AG09319 (cell line): Measurements from ENCODE around the gene UBE2S.
A peak's percentile ranks its signal among the peaks of the same experiment; 100 is the strongest.
"Not testable (repeated sequence)": the region's sequence is repeated elsewhere in the genome, so short reads cannot be mapped to it uniquely, and the experiment has no call there.

ENCODE experiments used
- DNase-seq: peaks from one replicate; pipeline ENCODE4 v3.0.0-alpha.2; 2010; ENCODE audit warnings: low read depth; ENCODE audit errors: extremely low read depth
- TF ChIP-seq, protein P1 (sequence below): IDR thresholded peaks from 2 replicates; pipeline ENCODE4 v1.5.1; 2011; ENCODE audit warnings: low read depth, mild to moderate bottlenecking, inconsistent platforms, low read length, moderate library complexity

Gene UBE2S

DNA sequence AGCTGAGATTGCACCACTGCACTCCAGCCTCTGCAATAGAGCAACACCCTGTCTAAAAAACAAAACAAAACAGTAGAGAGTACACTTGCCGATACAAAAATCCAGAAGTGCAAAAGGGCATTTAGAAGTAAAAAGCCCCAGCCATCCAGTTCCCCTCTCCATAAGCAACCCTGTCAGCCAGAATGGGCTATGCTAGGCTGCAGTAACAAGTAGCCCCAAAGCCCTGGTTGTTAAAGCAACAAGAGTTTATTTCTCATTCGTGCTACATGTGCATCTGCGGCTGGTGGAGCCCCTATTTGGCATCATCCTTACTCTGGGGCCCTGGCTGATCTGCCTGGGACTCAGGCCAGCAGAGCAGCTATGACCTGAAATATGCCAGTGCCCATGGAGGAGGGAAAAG lies 16.9 kb upstream of the UBE2S start:
- TF ChIP-seq, protein P1, sequence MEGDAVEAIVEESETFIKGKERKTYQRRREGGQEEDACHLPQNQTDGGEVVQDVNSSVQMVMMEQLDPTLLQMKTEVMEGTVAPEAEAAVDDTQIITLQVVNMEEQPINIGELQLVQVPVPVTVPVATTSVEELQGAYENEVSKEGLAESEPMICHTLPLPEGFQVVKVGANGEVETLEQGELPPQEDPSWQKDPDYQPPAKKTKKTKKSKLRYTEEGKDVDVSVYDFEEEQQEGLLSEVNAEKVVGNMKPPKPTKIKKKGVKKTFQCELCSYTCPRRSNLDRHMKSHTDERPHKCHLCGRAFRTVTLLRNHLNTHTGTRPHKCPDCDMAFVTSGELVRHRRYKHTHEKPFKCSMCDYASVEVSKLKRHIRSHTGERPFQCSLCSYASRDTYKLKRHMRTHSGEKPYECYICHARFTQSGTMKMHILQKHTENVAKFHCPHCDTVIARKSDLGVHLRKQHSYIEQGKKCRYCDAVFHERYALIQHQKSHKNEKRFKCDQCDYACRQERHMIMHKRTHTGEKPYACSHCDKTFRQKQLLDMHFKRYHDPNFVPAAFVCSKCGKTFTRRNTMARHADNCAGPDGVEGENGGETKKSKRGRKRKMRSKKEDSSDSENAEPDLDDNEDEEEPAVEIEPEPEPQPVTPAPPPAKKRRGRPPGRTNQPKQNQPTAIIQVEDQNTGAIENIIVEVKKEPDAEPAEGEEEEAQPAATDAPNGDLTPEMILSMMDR, result no peak

DNA sequence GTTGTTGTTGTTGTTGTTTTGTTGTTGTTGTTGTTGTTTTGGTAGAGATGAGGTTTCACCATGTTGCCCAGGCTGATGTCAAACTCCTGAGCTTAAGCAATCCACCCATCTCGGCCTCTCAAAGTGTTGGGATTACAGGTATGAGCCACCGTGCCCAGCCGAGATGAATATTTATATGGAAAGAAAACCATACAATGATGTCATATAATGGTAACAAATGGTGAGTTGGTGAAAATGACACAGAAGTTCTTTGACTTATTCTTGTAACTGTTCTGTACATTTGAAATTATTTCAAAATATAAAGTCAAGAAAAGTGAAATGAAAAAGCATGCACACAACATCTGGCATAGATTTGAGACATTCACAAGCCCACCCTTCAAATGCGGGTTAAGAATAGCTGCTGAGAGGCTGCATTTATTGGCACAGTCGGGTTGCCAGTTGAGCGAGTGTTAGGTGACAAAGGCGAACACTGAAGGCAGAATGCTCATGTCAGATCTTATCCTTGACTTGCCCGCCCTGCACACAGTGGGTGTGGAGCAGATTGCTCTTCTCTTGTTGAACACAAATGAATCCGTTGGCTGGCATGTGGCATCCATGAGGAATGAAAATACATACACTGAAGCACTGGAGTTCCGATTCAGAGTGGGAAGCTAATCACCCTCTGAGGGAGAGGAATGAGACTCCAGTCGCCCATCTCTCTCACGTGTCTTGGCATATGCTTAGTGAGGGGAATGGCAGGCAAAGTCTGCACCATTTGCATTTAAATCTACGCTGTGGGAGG lies 15.8 kb upstream of the UBE2S start:
- TF ChIP-seq, protein P1, result no peak
- no peak for DNase-seq

More for the DNA sequence above, 16.9 kb upstream of the UBE2S start:
- DNase-seq, result no peak

DNA sequence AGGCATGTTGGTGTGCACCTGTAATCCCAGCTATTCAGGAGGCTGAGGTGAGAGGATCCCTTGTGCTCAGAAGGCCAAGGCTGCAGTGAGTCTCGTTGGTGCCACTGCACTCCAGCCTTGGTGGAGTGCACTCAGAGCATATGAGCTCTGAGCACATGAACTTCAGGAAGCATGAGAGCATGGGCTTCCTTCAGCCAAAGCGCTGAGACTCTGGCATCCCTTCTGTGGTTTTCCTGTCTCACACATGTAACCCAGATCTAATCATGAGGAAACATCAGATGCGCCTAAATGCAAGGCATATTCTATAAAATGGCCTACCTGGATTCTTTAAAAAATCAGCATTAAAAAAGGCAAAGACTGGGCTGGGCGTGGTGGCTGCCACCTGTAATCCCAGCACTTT lies 13.7 kb upstream of the UBE2S start:
- not testable (repeated sequence) for DNase-seq

DNA sequence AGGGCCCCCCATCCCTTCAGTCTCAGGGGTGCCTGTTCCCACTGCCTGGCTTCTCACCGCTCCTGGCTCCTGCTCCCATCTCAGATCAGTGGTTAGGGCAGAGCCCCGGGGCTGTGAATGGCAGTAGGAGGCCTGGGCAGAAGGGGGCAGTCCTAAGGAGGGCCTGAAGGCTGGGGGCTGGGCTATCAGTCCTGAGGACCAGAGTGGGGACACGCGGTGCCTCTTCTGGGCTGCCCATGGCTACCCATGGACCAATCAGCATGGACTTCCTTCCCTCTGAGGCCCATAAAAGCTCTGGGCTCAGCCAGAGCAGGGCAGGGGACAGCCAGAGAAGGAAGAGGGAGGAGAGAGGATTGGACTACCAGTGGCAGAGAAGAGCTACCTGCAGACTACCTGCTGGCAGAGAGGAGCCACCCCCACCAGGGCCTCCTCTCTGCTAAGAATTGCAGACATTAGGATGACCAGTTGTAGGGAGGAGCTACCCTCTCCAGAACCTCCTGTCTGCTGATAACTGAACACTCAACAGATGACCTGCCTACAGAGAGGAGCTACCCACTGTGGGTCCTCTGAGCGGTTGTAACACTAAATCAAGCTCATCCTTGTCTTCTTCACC lies 12.1 kb upstream of the UBE2S start:
- DNase-seq, result no peak
- TF ChIP-seq, protein P1, result no peak

DNA sequence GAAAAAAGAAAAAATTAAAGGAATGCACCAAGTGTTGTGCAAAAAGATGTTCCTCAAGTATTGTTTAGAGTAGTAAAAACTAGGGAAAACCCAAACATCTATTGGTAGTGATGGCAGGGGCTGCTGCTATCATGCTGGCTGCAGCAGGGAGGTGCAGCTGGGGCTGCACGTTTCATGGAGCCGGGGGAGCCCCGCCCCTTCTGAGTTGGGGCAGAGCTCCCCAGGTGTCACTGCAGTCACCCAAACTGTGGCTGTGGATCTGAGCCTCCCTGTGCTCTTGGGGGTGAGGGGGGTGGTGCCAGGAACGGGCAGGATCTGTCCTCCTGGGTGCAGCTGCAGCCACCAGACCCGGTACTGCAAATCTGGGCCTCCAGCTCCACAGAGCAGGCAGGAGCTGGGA lies 11.5 kb upstream of the UBE2S start:
- TF ChIP-seq, protein P1, result no peak
- no peak for DNase-seq

DNA sequence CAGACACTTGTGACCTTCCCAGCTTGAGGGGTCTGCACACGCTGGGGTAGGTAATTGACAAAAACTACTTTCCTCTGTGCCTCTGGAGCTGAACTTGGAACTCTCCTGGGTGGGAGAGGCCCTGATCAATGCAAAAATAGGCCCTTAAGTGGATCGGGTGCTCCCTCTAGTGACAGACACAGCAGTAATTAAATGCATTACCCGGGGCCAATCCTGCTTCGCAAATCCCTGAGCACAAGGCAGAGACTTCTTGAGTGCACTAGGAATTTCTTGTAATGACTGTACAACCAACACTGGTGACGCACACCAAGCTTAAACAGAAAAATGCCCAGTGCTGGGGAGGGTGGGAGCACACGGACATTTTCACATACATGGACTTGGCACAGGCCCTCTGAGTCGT lies 10.6 kb upstream of the UBE2S start:
- peak; percentile 64 for DNase-seq
- TF ChIP-seq, protein P1, result peak; percentile 72

DNA sequence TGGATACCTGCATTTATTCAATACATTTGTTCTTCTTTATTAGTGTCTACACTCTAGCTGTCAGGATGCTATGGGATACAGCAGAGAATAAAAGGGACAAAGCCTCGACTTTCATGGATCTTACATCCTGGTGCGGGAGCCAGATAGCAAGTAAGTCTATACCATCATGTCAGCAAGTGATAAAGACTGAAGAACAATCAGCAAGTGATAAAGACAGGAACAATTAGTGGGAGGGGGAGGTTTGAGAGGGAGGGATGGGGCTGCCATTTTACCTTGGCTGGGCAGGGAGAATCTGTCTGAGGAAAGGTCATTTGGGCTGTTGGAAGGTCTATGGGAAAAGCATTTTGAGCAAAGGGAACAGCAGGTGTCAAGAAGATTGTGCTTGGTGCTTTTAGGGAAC lies 2.6 kb upstream of the UBE2S start:
- TF ChIP-seq, protein P1, result no peak
- no peak for DNase-seq

DNA sequence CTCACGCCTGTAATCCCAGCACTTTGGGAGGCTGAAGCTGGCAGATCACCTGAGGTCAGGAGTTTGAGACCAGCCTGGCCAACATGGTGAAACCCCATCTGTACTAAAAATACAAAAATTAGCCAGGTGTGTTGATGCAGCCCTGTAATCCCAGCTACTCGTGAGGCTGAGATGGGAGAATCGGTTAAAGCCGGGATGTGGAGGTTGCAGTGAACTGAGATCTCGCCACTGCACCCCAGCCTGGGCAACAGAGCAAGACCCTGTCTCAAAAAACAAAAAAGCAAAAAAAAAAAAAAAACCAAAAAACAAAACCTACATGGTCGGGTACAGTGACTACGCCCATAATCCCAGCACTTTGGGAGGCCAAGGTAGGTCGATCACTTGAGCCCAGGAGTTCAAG lies 1.6 kb upstream of the UBE2S start:
- not testable (repeated sequence) for DNase-seq
